Measurements from ENCODE around the gene IL1R2.
A peak's percentile ranks its signal among the peaks of the same experiment; 100 is the strongest.

- TF ChIP-seq, protein P1, sequence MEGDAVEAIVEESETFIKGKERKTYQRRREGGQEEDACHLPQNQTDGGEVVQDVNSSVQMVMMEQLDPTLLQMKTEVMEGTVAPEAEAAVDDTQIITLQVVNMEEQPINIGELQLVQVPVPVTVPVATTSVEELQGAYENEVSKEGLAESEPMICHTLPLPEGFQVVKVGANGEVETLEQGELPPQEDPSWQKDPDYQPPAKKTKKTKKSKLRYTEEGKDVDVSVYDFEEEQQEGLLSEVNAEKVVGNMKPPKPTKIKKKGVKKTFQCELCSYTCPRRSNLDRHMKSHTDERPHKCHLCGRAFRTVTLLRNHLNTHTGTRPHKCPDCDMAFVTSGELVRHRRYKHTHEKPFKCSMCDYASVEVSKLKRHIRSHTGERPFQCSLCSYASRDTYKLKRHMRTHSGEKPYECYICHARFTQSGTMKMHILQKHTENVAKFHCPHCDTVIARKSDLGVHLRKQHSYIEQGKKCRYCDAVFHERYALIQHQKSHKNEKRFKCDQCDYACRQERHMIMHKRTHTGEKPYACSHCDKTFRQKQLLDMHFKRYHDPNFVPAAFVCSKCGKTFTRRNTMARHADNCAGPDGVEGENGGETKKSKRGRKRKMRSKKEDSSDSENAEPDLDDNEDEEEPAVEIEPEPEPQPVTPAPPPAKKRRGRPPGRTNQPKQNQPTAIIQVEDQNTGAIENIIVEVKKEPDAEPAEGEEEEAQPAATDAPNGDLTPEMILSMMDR (IDR thresholded peaks at IDR 0.05), result peak in 1 of 4 experiments; percentile 3
- no peak for TF ChIP-seq POLR2A (IDR thresholded peaks at IDR 0.05)
Observed at GRCh38 chr2:102027036-102027980, 35.5 kb downstream of the IL1R2 start.
